ENCODE measurements around the gene COPS6.

The COPS6 gene

GRCh38 chr7:100102950-100103840 lies 14.4 kb downstream of the COPS6 start:
- no peak for DNase-seq

GRCh38 chr7:100105534-100105933 lies 16.8 kb downstream of the COPS6 start:
- no peak for DNase-seq

- DNase-seq = no peak
Observed at GRCh38 chr7:100106633-100107032, 17.9 kb downstream of the COPS6 start.

- DNase-seq = no peak
Observed at GRCh38 chr7:100107125-100107737, 18.5 kb downstream of the COPS6 start.

GRCh38 chr7:100107890-100108289 lies 19.1 kb downstream of the COPS6 start:
- DNase-seq = no peak

- no peak for DNase-seq
Observed at GRCh38 chr7:100109521-100110163, 20.9 kb downstream of the COPS6 start.

- DNase-seq = no peak
Observed at GRCh38 chr7:100111156-100111555, 22.4 kb downstream of the COPS6 start.

GRCh38 chr7:100111914-100112313 lies 23.1 kb downstream of the COPS6 start:
- no peak for DNase-seq

- no peak for DNase-seq
Observed at GRCh38 chr7:100115026-100115425, 26.3 kb downstream of the COPS6 start.

GRCh38 chr7:100118388-100119071 lies 29.8 kb downstream of the COPS6 start:
- no peak for DNase-seq

- peak; percentile 98 for DNase-seq
Observed at GRCh38 chr7:100119072-100119969, 30.6 kb downstream of the COPS6 start, which contains the start of the genes CNPY4 and TAF6. Gene CNPY4, plus strand, starts transcription at chr7:100119634. Its CDS starts 111 bp downstream, at chr7:100119745. Gene TAF6, minus strand, starts transcription at chr7:100119358. Its CDS starts 5,149 bp downstream, at chr7:100114209.

GRCh38 chr7:100119970-100120732 lies 31.4 kb downstream of the COPS6 start:
- peak; percentile 83 for DNase-seq

GRCh38 chr7:100120733-100121036 lies 31.9 kb downstream of the COPS6 start:
- no peak for DNase-seq

- DNase-seq = no peak
Observed at GRCh38 chr7:100122067-100122466, 33.3 kb downstream of the COPS6 start.

- no peak for DNase-seq
Observed at GRCh38 chr7:100122568-100122967, 33.8 kb downstream of the COPS6 start.

GRCh38 chr7:100124301-100125230 lies 35.8 kb downstream of the COPS6 start:
- DNase-seq = no peak

- DNase-seq = no peak
Observed at GRCh38 chr7:100126239-100126930, 37.6 kb downstream of the COPS6 start.

GRCh38 chr7:100126931-100127865 lies 38.4 kb downstream of the COPS6 start, which contains the start of gene MBLAC1:
Gene MBLAC1, plus strand, starts transcription at chr7:100126967. Its CDS starts 429 bp downstream, at chr7:100127396.
- DNase-seq = peak; percentile 98

Data from RPMI8226 (cell line).